ENCODE measurements around the gene DVL2.

DNA sequence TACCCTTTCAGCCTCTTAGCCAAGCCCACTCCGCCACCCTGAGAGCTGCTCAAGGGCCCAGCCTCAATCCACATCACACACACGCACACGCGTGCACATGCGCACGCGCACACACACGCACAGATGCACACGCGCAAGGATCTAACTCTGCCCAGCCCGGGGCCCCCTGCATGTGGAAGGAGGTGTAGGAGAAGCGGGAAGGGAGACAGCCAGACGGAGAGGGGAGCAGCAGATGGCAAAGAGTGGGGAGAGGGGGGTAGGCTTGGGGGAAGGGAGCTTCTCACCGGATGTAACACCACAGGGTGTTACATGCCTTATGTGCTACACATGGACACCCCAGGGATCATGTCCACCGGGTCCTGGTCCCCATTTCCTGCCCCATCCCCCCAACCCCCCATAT is 30.0 kb downstream of the DVL2 start:
- TF ChIP-seq ASH2L (IDR thresholded peaks at IDR 0.05; ENCODE audit: insufficient read length, low read depth, low read length) (no peak), MIXL1 (CRISPR knock-in tag; IDR thresholded peaks at IDR 0.05) (no peak)
- TF ChIP-seq, protein P1, sequence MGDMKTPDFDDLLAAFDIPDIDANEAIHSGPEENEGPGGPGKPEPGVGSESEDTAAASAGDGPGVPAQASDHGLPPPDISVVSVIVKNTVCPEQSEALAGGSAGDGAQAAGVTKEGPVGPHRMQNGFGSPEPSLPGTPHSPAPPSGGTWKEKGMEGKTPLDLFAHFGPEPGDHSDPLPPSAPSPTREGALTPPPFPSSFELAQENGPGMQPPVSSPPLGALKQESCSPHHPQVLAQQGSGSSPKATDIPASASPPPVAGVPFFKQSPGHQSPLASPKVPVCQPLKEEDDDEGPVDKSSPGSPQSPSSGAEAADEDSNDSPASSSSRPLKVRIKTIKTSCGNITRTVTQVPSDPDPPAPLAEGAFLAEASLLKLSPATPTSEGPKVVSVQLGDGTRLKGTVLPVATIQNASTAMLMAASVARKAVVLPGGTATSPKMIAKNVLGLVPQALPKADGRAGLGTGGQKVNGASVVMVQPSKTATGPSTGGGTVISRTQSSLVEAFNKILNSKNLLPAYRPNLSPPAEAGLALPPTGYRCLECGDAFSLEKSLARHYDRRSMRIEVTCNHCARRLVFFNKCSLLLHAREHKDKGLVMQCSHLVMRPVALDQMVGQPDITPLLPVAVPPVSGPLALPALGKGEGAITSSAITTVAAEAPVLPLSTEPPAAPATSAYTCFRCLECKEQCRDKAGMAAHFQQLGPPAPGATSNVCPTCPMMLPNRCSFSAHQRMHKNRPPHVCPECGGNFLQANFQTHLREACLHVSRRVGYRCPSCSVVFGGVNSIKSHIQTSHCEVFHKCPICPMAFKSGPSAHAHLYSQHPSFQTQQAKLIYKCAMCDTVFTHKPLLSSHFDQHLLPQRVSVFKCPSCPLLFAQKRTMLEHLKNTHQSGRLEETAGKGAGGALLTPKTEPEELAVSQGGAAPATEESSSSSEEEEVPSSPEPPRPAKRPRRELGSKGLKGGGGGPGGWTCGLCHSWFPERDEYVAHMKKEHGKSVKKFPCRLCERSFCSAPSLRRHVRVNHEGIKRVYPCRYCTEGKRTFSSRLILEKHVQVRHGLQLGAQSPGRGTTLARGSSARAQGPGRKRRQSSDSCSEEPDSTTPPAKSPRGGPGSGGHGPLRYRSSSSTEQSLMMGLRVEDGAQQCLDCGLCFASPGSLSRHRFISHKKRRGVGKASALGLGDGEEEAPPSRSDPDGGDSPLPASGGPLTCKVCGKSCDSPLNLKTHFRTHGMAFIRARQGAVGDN (CRISPR knock-in tag; IDR thresholded peaks at IDR 0.05): no peak

All from HepG2 (cell line).